Heart right ventricle (tissue), 16 donors: Measurements from ENCODE around the gene ZFHX3. TPM values are rescaled to one million over a fixed set of nuclear protein-coding genes. Genes with fewer than 3 reads are reported as not detected.

Experiments used
- ATAC-seq, 8 donors: fragments of 200-7000 bp; cut with Tn5 transposase; one replicate each; pipeline ENCODE4 v1.9.1; 2020; ENCODE audit warnings: mild to moderate bottlenecking in 8 of 8, moderate library complexity in 8 of 8, moderate number of reproducible peaks in 1 of 8
- DNase-seq, 2 donors: peaks; one replicate each; pipeline ENCODE4 v3.0.0-alpha.2; 2020
- H3K27ac ChIP-seq, 10 donors: fragments of 200-600 bp; sonication (generic) in 2 of 10; one replicate each; pipeline versions ENCODE4 v1.5.0 to v1.8.0; 2020 to 2022; ENCODE audit warnings: mild to moderate bottlenecking in 3 of 10
- H3K27me3 ChIP-seq, 7 donors: fragments of 200-600 bp; one replicate each; pipeline ENCODE4 v1.8.0; 2021 to 2022; ENCODE audit warnings: mild to moderate bottlenecking in 2 of 7
- H3K36me3 ChIP-seq, 9 donors: fragments of 200-600 bp; sonication (generic) in 1 of 9; one replicate each; pipeline versions ENCODE4 v1.5.0 to v1.8.0; 2020 to 2022; ENCODE audit warnings: mild to moderate bottlenecking in 2 of 9
- H3K4me1 ChIP-seq, 9 donors: fragments of 200-600 bp; sonication (generic) in 1 of 9; one replicate each; pipeline versions ENCODE4 v1.5.0 to v1.8.0; 2020 to 2022; ENCODE audit warnings: mild to moderate bottlenecking in 4 of 9
- H3K4me3 ChIP-seq, 10 donors: fragments of 200-600 bp; sonication (generic) in 2 of 10; one replicate each; pipeline versions ENCODE4 v1.5.0 to v1.8.0; 2020 to 2022; ENCODE audit warnings: mild to moderate bottlenecking in 7 of 10, moderate library complexity in 2 of 10
- H3K9me3 ChIP-seq, 11 donors: fragments of 200-600 bp in 10 of 11; sonication (generic) in 2 of 11; one replicate each; pipeline versions ENCODE4 v1.5.0 to v1.8.0; 2013 to 2022; ENCODE audit warnings: mild to moderate bottlenecking in 2 of 11, control low read depth in 1 of 11, moderate library complexity in 1 of 11
- CTCF ChIP-seq, 9 donors: fragments of 200-600 bp; sonication (generic) in 2 of 9; IDR thresholded peaks; one replicate each; pipeline versions ENCODE4 v1.5.0 to v1.8.0; 2021 to 2022; ENCODE audit warnings: antibody characterized with exemption in 9 of 9, mild to moderate bottlenecking in 5 of 9, moderate library complexity in 1 of 9
- WGBS, 2 donors: extraction: QIAGEN DNeasy Blood & Tissue Kit; methylation state at CpG; one replicate each; pipeline ENCODE4 v1.1.7; 2013; ENCODE audit warnings: inconsistent platforms in 1 of 2; 5-methylcytosine and 5-hydroxymethylcytosine counted together
- intact Hi-C, 10 donors: fragments of 100-400 bp; cut with DNase I; formaldehyde crosslinking; loops; one replicate each; pipeline versions ENCODE4 v1.11.1 to v1.14.2; 2022
- polyA plus RNA-seq, 2 donors: library from polyadenylated mRNA; stranded (reverse); fragments of 200-250 nt; gene quantifications; one replicate each; pipeline ENCODE4 v1.2.3, GENCODE V29; 2013
- total RNA-seq, 10 donors: library from RNA; stranded (reverse); fragmentation: NEBNext Ultra II Directional in 3 of 10; extraction: Animal tissue kit (Norgen Biotek cat#: 25700) in 3 of 10; gene quantifications; one replicate each; pipeline versions ENCODE4 v1.2.1 to v1.2.4, GENCODE V29; 2021 to 2023
- donor health status: Arrhythmogenic right ventricular cardiomyopathy.
- donor health status: ischemic (EF 13 %, LVEDD 7.1; RV severe dilation, severe dysfunction).
- donor health status: healthy with polysubstance abuse.
- donor health status: DM: no; HTN: yes; CAD: no.
- donor health status: DM: no; HTN: no; CAD: no.
- donor health status: ischemic (EF 25% LVEDD 6.9; RV normal size, moderate dysfunction).
- donor health status: ischemic (EF 25% LVEDD 5.7; RV mildly dilated, moderate dysfunction).
- donor health status: healthy.
- donor health status: DM: yes; HTN: yes; CAD: no.
- donor health status: Ischemic cardiomyopathy.
- donor health status: ischemic (EF 35%, LVEDD 5.7; RV mildly dilated, moderate dysfunction).
- donor health status: nonischemic (EF 11% LVEDD 7.7; RV severe dilation, severe dysfunction).
- donor health status: DM: yes; HTN: yes; CAD: no.
- donor health status: PGD.
- donor health status: ischemic (EF 29% LVEDD 5.4; RV normal size, mild dysfunction).
- donor health status: nonischemic (EF 23%, LVEDD 6.1; RV moderate dilation, normal function).

The ZFHX3 gene
- total and polyA plus RNA-seq, 12 donors: 1.6 to 15.2 (median 10.4) TPM

- WGBS, 2 donors: 65 to 67% methylated on average over 11 of the region's 11 CpGs
Observed at GRCh38 chr16:72844225-72844920, 203.6 kb downstream of the ZFHX3 start.

GRCh38 chr16:72841506-72841905 lies 206.4 kb downstream of the ZFHX3 start:
- ATAC-seq: no peak

More at GRCh38 chr16:72844225-72844920, 203.6 kb downstream of the ZFHX3 start:
- H3K27me3 ChIP-seq: no peaks in the 10 kb centered on the region
- no peak for TF ChIP-seq CTCF (IDR thresholded peaks at IDR 0.05)
- peak overlapping the region in 3 of 10 donors; percentile 3 to 31 (median 10) for H3K27ac ChIP-seq
- intact Hi-C loops: loop anchor here in 2 of 10 donors (10.0 kb wide), 2 partner anchors 90 to 340 kb away; no protein-coding TSS in a partner anchor
- ATAC-seq (no peak), DNase-seq (no peak)
- no peaks in the 10 kb centered on the region for H3K9me3 ChIP-seq
- no peak overlapping the region for H3K4me3 ChIP-seq
- H3K36me3 ChIP-seq: no peaks in the 10 kb centered on the region
- H3K4me1 ChIP-seq: peaks cover 9 to 77% (median 54%) of the 10 kb centered on the region in 9 donors

GRCh38 chr16:72840631-72841381 lies 207.1 kb downstream of the ZFHX3 start:
- intact Hi-C loops: loop anchor here in 2 of 10 donors (10.0 kb wide), 2 partner anchors 94 to 336 kb away; no protein-coding TSS in a partner anchor

More at GRCh38 chr16:72841506-72841905, 206.4 kb downstream of the ZFHX3 start:
- intact Hi-C loops: loop anchor here in 2 of 10 donors (10.0 kb wide), 2 partner anchors 93 to 337 kb away; no protein-coding TSS in a partner anchor
- H3K4me3 ChIP-seq: no peak overlapping the region
- 74 to 75% methylated on average over 3 of the region's 3 CpGs for WGBS, 2 donors
- H3K36me3 ChIP-seq: no peaks in the 10 kb centered on the region
- DNase-seq: no peak
- peaks cover 0 to 49% (median 32%) of the 10 kb centered on the region in 9 donors for H3K4me1 ChIP-seq
- H3K27ac ChIP-seq: no peak overlapping the region
- no peaks in the 10 kb centered on the region for H3K9me3 ChIP-seq
- H3K27me3 ChIP-seq: no peaks in the 10 kb centered on the region
- TF ChIP-seq CTCF (IDR thresholded peaks at IDR 0.05): no peak

More at GRCh38 chr16:72840631-72841381, 207.1 kb downstream of the ZFHX3 start:
- Histone ChIP-seq H3K9me3 (no peaks in the 10 kb centered on the region), H3K4me1 (peaks cover 0 to 42% (median 26%) of the 10 kb centered on the region in 9 donors), H3K36me3 (no peaks in the 10 kb centered on the region), H3K27ac (no peak overlapping the region), H3K27me3 (no peaks in the 10 kb centered on the region), H3K4me3 (no peak overlapping the region)
- DNase-seq (no peak), ATAC-seq (no peak)
- 73 to 81% methylated on average over 11 of the region's 11 CpGs for WGBS, 2 donors
- TF ChIP-seq CTCF (IDR thresholded peaks at IDR 0.05): no peak
